Measurements from ENCODE around the gene TMEM234. TPM values are rescaled to one million over a fixed set of nuclear protein-coding genes. Genes with fewer than 3 reads are reported as not detected.

The TMEM234 gene
- total and polyA plus RNA-seq, 2 donors from 2014 or later: 20.5 to 39.4 TPM

DNA sequence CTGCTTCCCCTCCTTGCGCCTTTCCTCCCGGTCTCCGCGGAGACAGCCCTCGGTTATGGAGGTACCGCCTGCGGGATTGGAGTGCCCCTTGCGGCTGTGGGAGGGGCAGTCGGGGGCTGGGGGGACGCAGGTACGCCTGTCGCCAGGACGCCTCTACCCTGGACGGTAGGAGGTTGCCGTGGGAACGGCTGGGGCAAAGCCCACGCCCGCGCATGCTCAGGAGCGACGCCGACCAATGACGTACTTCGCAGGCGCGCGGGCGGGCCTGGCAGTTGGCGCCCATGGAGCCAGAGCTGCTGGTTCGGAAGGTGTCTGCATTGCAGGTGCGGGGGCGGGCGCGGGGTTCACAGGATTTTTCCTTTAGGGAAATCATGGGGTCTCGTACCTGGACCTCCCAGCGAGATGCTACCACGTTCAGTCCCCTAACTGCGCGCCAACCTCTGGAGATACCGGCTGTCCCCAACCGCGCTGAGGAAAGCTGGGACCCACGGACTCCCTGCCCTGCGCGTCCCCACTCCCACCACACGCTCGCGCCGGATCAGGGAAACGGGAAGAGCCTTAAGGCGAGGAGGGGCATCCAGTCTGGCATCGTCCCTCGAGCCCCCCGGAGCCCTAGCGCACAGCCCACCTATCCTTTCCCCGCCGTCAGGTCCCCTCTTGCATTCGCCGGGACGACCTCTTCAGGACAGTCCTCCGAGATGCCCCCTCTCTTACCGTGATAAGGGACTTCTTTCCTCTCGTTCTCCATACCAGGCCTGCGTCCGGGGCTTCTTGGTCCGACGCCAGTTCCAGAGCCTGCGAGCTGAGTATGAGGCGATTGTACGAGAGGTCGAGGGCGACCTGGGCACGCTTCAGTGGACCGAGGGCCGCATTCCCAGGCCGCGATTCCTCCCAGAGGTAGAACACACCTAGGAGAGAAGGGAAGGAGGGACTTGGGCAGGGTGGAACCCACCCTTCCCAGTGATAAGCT lies 16.5 kb downstream of the TMEM234 start, which contains the start of gene IQCC:
Gene IQCC, plus strand, starts transcription at position 271 of the 970 bp plus-strand sequence. Its CDS starts 11 bp downstream, at position 282.
- no peak for FAIRE-seq

DNA sequence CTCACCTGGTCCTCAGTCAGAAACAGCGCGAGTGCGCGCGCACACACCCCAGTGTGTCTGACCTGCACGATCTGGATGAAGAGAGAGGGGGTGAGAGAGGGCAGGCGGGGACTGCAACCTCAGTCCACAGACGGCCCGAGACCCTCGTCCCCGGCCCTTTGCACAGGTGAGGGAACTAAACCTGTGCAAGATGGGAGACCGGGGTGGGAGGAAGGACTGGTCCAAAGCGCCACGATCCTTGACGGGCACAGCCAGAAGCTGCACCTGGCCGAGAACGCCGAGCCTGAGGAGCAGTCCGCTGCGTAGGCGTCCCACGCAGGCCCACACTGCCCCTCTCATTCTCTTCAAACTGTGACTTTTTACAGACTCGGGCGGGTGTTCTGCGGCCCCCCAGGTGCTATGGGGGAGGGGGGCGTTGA lies 17.2 kb downstream of the TMEM234 start:
- H3K27me3 ChIP-seq (ENCODE audit: control insufficient read depth, insufficient read depth, low read length): no peaks in the 10 kb centered on the region
- FAIRE-seq (no peak), DNase-seq (no peak)
- H3K4me3 ChIP-seq (ENCODE audit: low read length in 3 of 3): peak overlapping the region; percentile 73 to 83 (median 78)
- H3K9ac ChIP-seq (ENCODE audit: low read length in 3 of 3): peak overlapping the region; percentile 15 to 91 (median 25)
- TF ChIP-seq, protein P1, sequence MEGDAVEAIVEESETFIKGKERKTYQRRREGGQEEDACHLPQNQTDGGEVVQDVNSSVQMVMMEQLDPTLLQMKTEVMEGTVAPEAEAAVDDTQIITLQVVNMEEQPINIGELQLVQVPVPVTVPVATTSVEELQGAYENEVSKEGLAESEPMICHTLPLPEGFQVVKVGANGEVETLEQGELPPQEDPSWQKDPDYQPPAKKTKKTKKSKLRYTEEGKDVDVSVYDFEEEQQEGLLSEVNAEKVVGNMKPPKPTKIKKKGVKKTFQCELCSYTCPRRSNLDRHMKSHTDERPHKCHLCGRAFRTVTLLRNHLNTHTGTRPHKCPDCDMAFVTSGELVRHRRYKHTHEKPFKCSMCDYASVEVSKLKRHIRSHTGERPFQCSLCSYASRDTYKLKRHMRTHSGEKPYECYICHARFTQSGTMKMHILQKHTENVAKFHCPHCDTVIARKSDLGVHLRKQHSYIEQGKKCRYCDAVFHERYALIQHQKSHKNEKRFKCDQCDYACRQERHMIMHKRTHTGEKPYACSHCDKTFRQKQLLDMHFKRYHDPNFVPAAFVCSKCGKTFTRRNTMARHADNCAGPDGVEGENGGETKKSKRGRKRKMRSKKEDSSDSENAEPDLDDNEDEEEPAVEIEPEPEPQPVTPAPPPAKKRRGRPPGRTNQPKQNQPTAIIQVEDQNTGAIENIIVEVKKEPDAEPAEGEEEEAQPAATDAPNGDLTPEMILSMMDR (IDR thresholded peaks at IDR 0.05; ENCODE audit: borderline replicate concordance, extremely low read depth, insufficient read depth): no peak
- no peaks in the 10 kb centered on the region for H3K36me3 ChIP-seq (ENCODE audit: control insufficient read depth in 2 of 3, insufficient read depth in 3 of 3, low read length in 3 of 3)
- intact Hi-C loops (cut with DNase I): no loop called here
- peaks cover 4 to 22% (median 11%) of the 10 kb centered on the region in 3 donors for H3K4me1 ChIP-seq (ENCODE audit: control insufficient read depth in 2 of 3, insufficient read depth in 2 of 3, low read depth in 1 of 3, low read length in 3 of 3)
- no peaks in the 10 kb centered on the region for H3K9me3 ChIP-seq (ENCODE audit: control insufficient read depth in 2 of 3, insufficient read depth in 1 of 3, low read length in 3 of 3)
- peak overlapping the region in 1 of 2 donors; percentile 66 for H3K27ac ChIP-seq (ENCODE audit: low read depth in 2 of 2, low read length in 2 of 2)

More for the DNA sequence above, 16.5 kb downstream of the TMEM234 start, which contains the start of gene IQCC:
- Histone ChIP-seq H3K4me1 (ENCODE audit: control insufficient read depth in 2 of 3, insufficient read depth in 2 of 3, low read depth in 1 of 3, low read length in 3 of 3) (peaks cover 2 to 21% (median 4%) of the 10 kb centered on the region in 3 donors), H3K36me3 (ENCODE audit: control insufficient read depth in 2 of 3, insufficient read depth in 3 of 3, low read length in 3 of 3) (no peaks in the 10 kb centered on the region), H3K4me3 (ENCODE audit: low read length in 3 of 3) (peak within 1 kb of the TSS; percentile 75 to 83 (median 78)), H3K9me3 (ENCODE audit: control insufficient read depth in 2 of 3, insufficient read depth in 1 of 3, low read length in 3 of 3) (no peaks in the 10 kb centered on the region), H3K27me3 (ENCODE audit: control insufficient read depth, insufficient read depth, low read length) (no peaks in the 10 kb centered on the region), H3K27ac (ENCODE audit: low read depth in 2 of 2, low read length in 2 of 2) (peak within 1 kb of the TSS in 1 of 2 donors; percentile 66), H3K9ac (ENCODE audit: low read length in 3 of 3) (peak within 1 kb of the TSS; percentile 73 to 96 (median 91))
- DNase-seq: peak; percentile 95 to 97 (median 97)
- TF ChIP-seq, protein P1 (IDR thresholded peaks at IDR 0.05; ENCODE audit: borderline replicate concordance, extremely low read depth, insufficient read depth): no peak
- intact Hi-C loops (cut with DNase I): no loop called here

DNA sequence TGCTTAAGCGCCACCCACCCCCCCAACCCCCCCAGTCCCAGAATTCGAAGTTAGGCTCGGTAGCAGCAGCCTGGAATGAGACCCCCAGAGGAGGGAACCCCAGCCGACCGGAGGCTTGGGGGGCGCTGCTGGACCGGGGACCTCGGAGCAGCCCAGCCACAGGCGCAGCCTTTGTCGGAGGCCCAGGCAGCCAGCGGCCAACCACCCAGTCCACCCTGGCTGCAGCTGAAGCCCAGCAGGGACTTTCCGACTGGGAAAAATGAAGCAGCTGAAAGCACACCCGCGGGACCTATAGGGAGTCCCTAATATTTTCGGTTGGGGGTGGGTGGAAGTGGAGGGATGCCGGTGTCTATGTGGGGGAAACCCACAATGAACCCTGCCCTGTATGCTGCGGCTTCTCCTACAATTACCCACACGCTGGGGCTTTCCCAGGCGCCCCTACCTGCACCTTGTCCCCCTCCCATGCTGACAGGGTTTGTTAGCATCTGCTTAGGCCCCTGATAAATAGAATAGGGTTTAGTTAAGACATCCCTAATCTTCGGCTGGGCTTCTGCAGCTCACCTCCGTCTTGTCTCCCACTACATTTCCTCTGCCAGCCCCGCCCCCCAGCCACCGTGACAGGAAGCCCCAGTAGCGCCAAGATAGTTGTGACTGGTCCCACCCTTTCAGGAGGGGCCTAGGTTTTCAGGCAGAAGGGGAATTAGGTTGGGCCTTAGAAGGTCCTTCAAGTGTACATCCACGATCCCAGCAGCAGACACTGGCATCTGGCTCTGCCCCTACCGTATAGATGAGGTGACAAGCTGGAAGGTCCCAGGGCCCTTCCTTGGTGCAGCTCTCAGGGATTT lies 20.9 kb downstream of the TMEM234 start:
- TF ChIP-seq, protein P1 (IDR thresholded peaks at IDR 0.05; ENCODE audit: borderline replicate concordance, extremely low read depth, insufficient read depth): no peak
- Histone ChIP-seq H3K9me3 (ENCODE audit: control insufficient read depth in 2 of 3, insufficient read depth in 1 of 3, low read length in 3 of 3) (no peaks in the 10 kb centered on the region), H3K4me3 (ENCODE audit: low read length in 3 of 3) (peak overlapping the region; percentile 66 to 86 (median 79)), H3K36me3 (ENCODE audit: control insufficient read depth in 2 of 3, insufficient read depth in 3 of 3, low read length in 3 of 3) (peaks cover 0 to 8% (median 7%) of the 10 kb centered on the region in 3 donors), H3K9ac (ENCODE audit: low read length in 3 of 3) (peak overlapping the region in 2 of 3 donors; percentile 30 to 77), H3K27me3 (ENCODE audit: control insufficient read depth, insufficient read depth, low read length) (no peaks in the 10 kb centered on the region), H3K4me1 (ENCODE audit: control insufficient read depth in 2 of 3, insufficient read depth in 2 of 3, low read depth in 1 of 3, low read length in 3 of 3) (peaks cover 5 to 21% (median 15%) of the 10 kb centered on the region in 3 donors), H3K27ac (ENCODE audit: low read depth in 2 of 2, low read length in 2 of 2) (peak overlapping the region; percentile 82 to 84)
- intact Hi-C loops (cut with DNase I): no loop called here
- DNase-seq: peak; percentile 71 to 89 (median 82)
- FAIRE-seq: no peak
